Measurements from ENCODE around the gene PARP3.

Gene PARP3

DNA sequence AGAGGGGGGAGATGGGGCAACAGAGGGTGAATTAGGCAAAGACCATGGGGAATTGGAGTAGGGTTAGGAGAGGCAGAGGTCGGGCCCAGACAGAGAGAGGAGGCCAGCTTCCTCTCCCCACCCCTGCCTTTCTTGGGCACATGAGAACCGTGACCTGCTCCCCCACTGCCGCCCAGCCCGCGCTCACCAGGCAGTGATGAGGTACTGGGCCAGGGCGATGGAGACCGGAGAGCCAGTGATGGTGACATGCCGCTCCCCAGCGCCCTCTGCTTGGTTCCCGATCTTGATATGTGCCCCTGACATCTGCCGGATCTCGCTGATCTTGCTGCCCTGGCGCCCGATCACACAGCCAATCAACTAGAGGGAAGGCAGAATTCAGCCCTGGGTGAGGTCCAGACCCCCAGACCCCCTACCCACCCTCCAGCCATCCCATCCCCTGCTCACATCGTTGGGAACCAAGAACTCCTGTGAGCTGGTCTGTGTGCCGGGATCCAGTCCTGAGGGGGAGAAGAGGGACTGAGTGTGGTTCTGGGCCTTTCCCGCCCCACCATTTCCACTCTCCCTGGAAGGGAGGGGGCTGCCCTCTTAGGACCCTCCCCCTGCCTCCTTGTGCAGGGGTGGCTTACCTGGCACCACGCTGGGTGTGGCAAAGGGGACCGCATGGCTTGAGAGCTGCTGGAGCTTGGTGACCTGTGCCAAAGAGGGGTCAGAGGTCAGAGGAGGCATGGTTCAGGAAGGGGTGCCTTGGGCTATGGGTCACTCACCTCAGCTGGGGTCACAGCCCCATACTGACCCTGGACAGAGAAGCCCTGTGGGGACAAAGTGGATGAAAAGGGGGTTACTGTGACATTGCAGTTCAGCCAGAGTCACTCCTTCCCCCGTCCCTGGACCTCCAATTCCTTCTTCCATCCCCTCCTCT, 16.7 kb downstream of the PARP3 start:
- TF ChIP-seq, protein P1, sequence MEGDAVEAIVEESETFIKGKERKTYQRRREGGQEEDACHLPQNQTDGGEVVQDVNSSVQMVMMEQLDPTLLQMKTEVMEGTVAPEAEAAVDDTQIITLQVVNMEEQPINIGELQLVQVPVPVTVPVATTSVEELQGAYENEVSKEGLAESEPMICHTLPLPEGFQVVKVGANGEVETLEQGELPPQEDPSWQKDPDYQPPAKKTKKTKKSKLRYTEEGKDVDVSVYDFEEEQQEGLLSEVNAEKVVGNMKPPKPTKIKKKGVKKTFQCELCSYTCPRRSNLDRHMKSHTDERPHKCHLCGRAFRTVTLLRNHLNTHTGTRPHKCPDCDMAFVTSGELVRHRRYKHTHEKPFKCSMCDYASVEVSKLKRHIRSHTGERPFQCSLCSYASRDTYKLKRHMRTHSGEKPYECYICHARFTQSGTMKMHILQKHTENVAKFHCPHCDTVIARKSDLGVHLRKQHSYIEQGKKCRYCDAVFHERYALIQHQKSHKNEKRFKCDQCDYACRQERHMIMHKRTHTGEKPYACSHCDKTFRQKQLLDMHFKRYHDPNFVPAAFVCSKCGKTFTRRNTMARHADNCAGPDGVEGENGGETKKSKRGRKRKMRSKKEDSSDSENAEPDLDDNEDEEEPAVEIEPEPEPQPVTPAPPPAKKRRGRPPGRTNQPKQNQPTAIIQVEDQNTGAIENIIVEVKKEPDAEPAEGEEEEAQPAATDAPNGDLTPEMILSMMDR (IDR thresholded peaks at IDR 0.05): no peak

GRCh38 chr3:51959651-51960050, 17.5 kb downstream of the PARP3 start:
- TF ChIP-seq, protein P1 (IDR thresholded peaks at IDR 0.05): no peak

GRCh38 chr3:51960386-51960785, 18.2 kb downstream of the PARP3 start:
- TF ChIP-seq, protein P1 (IDR thresholded peaks at IDR 0.05): no peak

GRCh38 chr3:51961011-51961410, 18.8 kb downstream of the PARP3 start:
- TF ChIP-seq, protein P1 (IDR thresholded peaks at IDR 0.05): no peak

DNA sequence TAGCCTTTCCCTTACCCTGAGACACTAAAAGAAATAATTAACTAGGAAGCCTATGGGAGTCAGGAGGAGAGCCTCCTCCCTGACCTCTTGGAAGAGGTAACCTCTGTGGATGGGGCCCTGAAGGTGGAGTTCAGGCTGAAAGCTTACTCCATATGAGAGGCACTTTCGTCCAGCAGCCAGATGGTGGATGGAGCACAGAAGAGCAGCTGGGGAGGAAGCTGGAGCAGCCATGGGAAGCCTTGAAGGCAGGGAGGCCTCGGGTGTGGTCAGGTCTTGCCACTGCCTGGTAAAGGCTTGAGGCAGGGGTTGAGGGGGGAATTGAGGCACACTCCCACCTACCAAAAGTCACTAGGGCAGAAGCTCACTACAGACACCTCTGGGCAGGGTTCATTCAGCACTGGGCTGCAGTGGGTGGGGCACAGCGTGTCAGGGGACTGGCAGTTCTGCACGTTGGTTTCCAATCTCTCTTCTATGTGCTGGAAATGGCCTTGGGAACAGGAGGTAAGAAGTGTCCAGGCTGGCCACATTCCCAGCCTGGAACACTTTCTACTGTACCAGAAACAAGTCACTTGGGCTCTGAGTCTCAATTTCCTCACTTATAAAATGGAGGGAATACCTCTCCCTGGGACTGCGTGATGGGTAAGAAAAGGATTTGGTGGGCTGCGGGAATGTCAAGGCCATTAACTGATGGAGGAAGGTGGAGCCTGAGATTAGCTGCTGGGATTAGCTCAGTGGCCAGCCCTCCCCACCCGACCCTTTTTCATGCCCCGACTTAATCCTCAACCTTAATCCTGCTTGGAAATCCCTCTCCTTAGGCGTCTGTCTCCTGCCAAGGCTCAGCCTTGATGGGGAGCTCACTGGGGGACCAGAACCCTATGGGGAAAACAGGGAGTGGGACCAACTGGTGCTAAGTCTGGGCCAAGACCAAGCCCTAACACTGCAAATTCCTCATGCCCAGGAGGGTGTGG, 19.7 kb downstream of the PARP3 start:
- TF ChIP-seq, protein P1 (IDR thresholded peaks at IDR 0.05): no peak

DNA sequence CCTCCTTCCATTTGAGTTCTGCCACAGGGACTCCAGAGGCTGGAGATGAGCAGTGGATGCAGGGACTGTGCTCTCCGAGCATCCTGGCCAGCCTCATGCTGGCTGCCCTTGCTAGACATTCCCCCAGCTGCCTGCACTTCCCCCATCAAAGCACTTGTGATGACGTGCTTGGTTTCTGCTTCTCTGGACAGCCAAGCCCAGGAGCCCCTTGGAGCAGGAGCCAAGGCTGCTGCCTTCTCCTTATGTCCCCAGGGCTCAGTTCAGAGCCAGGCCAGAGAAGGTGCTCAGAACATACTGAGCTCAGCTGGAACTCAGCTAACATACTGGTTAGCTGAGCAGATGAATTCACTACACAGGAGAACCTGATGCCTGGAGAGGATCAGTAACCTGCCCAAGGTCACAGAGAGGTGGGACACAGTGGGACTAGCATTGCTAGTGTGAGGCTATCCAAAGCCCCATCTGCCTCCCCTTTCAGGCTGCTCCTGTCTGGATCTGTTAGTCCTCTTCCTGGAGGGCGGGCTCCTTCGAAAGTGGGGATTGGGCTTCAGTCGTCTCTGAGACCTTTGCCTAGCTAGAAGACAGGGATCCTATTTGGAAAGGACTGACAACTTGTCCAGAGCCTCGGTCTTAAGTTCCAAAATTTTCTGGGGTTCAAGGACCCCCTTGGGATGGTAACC, 20.8 kb downstream of the PARP3 start:
- TF ChIP-seq, protein P1 (IDR thresholded peaks at IDR 0.05): no peak

GRCh38 chr3:51963951-51964451, 21.8 kb downstream of the PARP3 start:
- TF ChIP-seq, protein P1 (IDR thresholded peaks at IDR 0.05): no peak

Measured in LNCAP (cell line).